ENCODE measurements around the gene SIPA1.
"Not testable (repeated sequence)": the region's sequence is repeated elsewhere in the genome, so short reads cannot be mapped to it uniquely, and the experiment has no call there.

Gene SIPA1

GRCh38 chr11:65621460-65621859 lies 16.4 kb upstream of the SIPA1 start:
- H3K4me3 ChIP-seq (ENCODE audit: low read depth, low read length): no peak overlapping the region
- DNase-seq (ENCODE audit: low read depth): no peak

- no peak overlapping the region for H3K4me3 ChIP-seq (ENCODE audit: low read depth, low read length)
- DNase-seq (ENCODE audit: low read depth): no peak
Measured at GRCh38 chr11:65622011-65622410, 15.9 kb upstream of the SIPA1 start.

- no peak for DNase-seq (ENCODE audit: low read depth)
- no peak overlapping the region for H3K4me3 ChIP-seq (ENCODE audit: low read depth, low read length)
Measured at GRCh38 chr11:65623177-65623576, 14.7 kb upstream of the SIPA1 start.

GRCh38 chr11:65623852-65624616 lies 13.9 kb upstream of the SIPA1 start:
- H3K4me3 ChIP-seq (ENCODE audit: low read depth, low read length): no peak overlapping the region
- no peak for DNase-seq (ENCODE audit: low read depth)

GRCh38 chr11:65624931-65625627 lies 12.8 kb upstream of the SIPA1 start:
- H3K4me3 ChIP-seq (ENCODE audit: low read depth, low read length): no peak overlapping the region
- no peak for DNase-seq (ENCODE audit: low read depth)

GRCh38 chr11:65625628-65626342 lies 12.1 kb upstream of the SIPA1 start:
- no peak overlapping the region for H3K4me3 ChIP-seq (ENCODE audit: low read depth, low read length)
- DNase-seq (ENCODE audit: low read depth): no peak

- H3K4me3 ChIP-seq (ENCODE audit: low read depth, low read length): no peak overlapping the region
- DNase-seq (ENCODE audit: low read depth): no peak
Measured at GRCh38 chr11:65627202-65627601, 10.7 kb upstream of the SIPA1 start.

GRCh38 chr11:65629579-65629978 lies 8.3 kb upstream of the SIPA1 start:
- H3K4me3 ChIP-seq (ENCODE audit: low read depth, low read length): no peak overlapping the region
- DNase-seq (ENCODE audit: low read depth): no peak

- H3K4me3 ChIP-seq (ENCODE audit: low read depth, low read length): no peak overlapping the region
- DNase-seq (ENCODE audit: low read depth): no peak
Measured at GRCh38 chr11:65630215-65630614, 7.7 kb upstream of the SIPA1 start.

- H3K4me3 ChIP-seq (ENCODE audit: low read depth, low read length): no peak overlapping the region
- no peak for DNase-seq (ENCODE audit: low read depth)
Measured at GRCh38 chr11:65633390-65634108, 4.4 kb upstream of the SIPA1 start.

GRCh38 chr11:65634109-65634436 lies 3.8 kb upstream of the SIPA1 start:
- H3K4me3 ChIP-seq (ENCODE audit: low read depth, low read length): no peak overlapping the region
- DNase-seq (ENCODE audit: low read depth): no peak

GRCh38 chr11:65634440-65634839 lies 3.5 kb upstream of the SIPA1 start:
- no peak overlapping the region for H3K4me3 ChIP-seq (ENCODE audit: low read depth, low read length)

GRCh38 chr11:65634905-65635731 lies 2.8 kb upstream of the SIPA1 start:
- no peak overlapping the region for H3K4me3 ChIP-seq (ENCODE audit: low read depth, low read length)
- no peak for DNase-seq (ENCODE audit: low read depth)

More at GRCh38 chr11:65634440-65634839, 3.5 kb upstream of the SIPA1 start:
- no peak for DNase-seq (ENCODE audit: low read depth)

- no peak for DNase-seq (ENCODE audit: low read depth)
- no peak overlapping the region for H3K4me3 ChIP-seq (ENCODE audit: low read depth, low read length)
Measured at GRCh38 chr11:65636108-65637031, 1.5 kb upstream of the SIPA1 start.

GRCh38 chr11:65637032-65637557 lies 806 bp upstream of the SIPA1 start:
- H3K4me3 ChIP-seq (ENCODE audit: low read depth, low read length): no peak overlapping the region
- no peak for DNase-seq (ENCODE audit: low read depth)

GRCh38 chr11:65639228-65639597 lies 1.3 kb downstream of the SIPA1 start:
- DNase-seq (ENCODE audit: low read depth); H3K4me3 ChIP-seq (ENCODE audit: low read depth, low read length): not testable (repeated sequence)

GRCh38 chr11:65639623-65640482 lies 2.0 kb downstream of the SIPA1 start:
- no peak overlapping the region for H3K4me3 ChIP-seq (ENCODE audit: low read depth, low read length)
- no peak for DNase-seq (ENCODE audit: low read depth)
